Stimulated activated CD4-positive, alpha-beta T cell treated with anti-CD3 and anti-CD28 coated beads, Interleukin-1b, Interleukin-23, amount 100 ng/mL, for 1 hour (primary cell): ENCODE results near the gene IFNL4.
"Not testable (repeated sequence)": the region's sequence is repeated elsewhere in the genome, so short reads cannot be mapped to it uniquely, and the experiment has no call there.

Experiments used
- DNase-seq, 2 donors: peaks; one replicate each; pipeline ENCODE4 v3.0.0-alpha.2; 2020; ENCODE audit warnings: low read depth in 2 of 2

IFNL4 gene

GRCh38 chr19:39248806-39249205 lies at the start of gene IFNL4:
IFNL4 (minus strand) TSS chr19:39248856.
- no peak for DNase-seq

GRCh38 chr19:39297931-39298634 lies 49.4 kb upstream of the IFNL4 start:
- no peak for DNase-seq

- no peak for DNase-seq
Observed at GRCh38 chr19:39296906-39297305, 48.2 kb upstream of the IFNL4 start.

- no peak for DNase-seq
Observed at GRCh38 chr19:39296055-39296645, 47.5 kb upstream of the IFNL4 start, which contains the start of gene IFNL1. IFNL1 (plus strand) TSS chr19:39296407; CDS start chr19:39296422, 15 bp downstream.

GRCh38 chr19:39293394-39293793 lies 44.7 kb upstream of the IFNL4 start:
- no peak for DNase-seq

GRCh38 chr19:39284032-39284431 lies 35.4 kb upstream of the IFNL4 start:
- no peak for DNase-seq

GRCh38 chr19:39282021-39282420 lies 33.4 kb upstream of the IFNL4 start:
- no peak for DNase-seq

GRCh38 chr19:39277598-39277997 lies 28.9 kb upstream of the IFNL4 start:
- DNase-seq = no peak

GRCh38 chr19:39276740-39277139 lies 28.1 kb upstream of the IFNL4 start:
- no peak for DNase-seq

GRCh38 chr19:39275578-39275977 lies 26.9 kb upstream of the IFNL4 start:
- no peak for DNase-seq

- DNase-seq = not testable (repeated sequence)
Observed at GRCh38 chr19:39273859-39274258, 25.2 kb upstream of the IFNL4 start.

GRCh38 chr19:39270036-39270871 lies 21.6 kb upstream of the IFNL4 start:
- no peak for DNase-seq

GRCh38 chr19:39269369-39269768 lies 20.7 kb upstream of the IFNL4 start:
- not testable (repeated sequence) for DNase-seq

GRCh38 chr19:39268531-39269223 lies 20.0 kb upstream of the IFNL4 start:
- DNase-seq = not testable (repeated sequence)

- not testable (repeated sequence) for DNase-seq
Observed at GRCh38 chr19:39268085-39268484, 19.4 kb upstream of the IFNL4 start, which contains the start of gene IFNL2. IFNL2 (plus strand) TSS chr19:39268396; CDS start chr19:39268569, 173 bp downstream.

GRCh38 chr19:39265321-39265916 lies 16.8 kb upstream of the IFNL4 start:
- DNase-seq = no peak

- no peak for DNase-seq
Observed at GRCh38 chr19:39264306-39265290, 15.9 kb upstream of the IFNL4 start.

- no peak for DNase-seq
Observed at GRCh38 chr19:39263912-39264305, 15.3 kb upstream of the IFNL4 start.

- no peak for DNase-seq
Observed at GRCh38 chr19:39262496-39262895, 13.8 kb upstream of the IFNL4 start.

GRCh38 chr19:39261704-39262103 lies 13.0 kb upstream of the IFNL4 start:
- no peak for DNase-seq
